AG08395 (cell line): ENCODE data around the gene VILL.
"Not testable (repeated sequence)": the region's sequence is repeated elsewhere in the genome, so short reads cannot be mapped to it uniquely, and the experiment has no call there.

Experiments
- DNase-seq: peaks from one replicate; pipeline ENCODE4 v3.0.0; 2012; ENCODE audit warnings: mixed read lengths, low spot score

Gene VILL

DNA sequence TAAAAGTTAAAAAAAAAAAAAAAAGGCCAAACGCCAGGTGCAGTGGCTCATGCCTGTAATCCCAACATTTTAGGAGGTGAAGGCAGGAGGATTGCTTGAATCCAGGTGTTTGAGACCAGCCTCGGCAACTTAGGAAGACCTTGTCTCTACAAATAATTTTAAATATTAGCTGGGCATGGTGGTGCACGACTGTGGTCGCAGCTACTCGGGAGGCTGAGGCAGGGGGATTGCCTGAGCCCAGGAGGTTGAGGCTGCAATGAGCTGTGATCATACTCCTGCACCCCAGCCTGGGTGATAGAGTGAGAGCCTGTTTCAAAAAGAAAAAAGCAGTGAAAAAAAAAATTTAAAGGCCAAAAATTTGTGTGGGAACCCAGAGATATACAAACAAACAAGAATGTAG, 45.7 kb downstream of the VILL start:
- no peak for DNase-seq

DNA sequence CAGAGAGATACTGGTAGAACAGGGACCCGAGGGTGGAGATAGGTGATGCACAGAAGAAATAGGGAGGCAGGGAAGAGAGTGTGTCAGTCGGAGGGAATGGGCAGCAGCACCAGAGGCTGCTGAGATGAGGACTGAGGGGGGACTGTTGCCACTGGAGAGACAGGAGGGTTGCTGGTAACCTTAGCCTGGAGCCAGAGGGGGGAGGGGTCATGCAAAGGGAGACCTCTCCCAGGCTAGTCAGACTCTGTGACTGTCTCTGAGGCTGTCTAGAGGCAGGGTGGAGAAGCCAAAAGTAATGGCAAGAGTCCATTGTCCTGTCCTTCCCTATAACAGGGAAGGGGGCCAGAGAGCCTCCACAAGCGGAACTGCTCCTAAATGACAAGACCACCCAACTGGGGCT, 46.3 kb downstream of the VILL start:
- DNase-seq: no peak

DNA sequence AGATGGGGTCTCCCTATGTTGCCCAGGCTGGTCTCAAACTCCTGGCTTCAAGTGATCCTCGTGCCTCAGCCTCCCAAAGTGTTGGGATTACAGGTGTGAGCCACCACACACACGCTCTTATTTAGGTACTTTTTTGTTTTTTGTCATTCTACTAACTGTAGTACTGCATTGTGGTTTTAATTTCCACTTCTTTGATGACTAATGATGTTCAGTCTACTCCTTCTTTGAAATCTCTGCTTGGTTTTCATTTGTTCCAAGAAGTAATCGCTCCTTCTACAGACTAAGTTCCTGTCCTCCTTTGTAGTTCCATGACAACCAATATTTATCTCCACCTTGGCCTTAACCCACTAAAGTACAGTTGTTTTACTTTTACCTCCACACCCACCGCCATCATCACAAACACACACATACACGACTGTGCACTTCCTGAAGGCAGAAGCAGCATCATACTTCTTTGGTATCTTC, 47.9 kb downstream of the VILL start:
- DNase-seq: no peak

DNA sequence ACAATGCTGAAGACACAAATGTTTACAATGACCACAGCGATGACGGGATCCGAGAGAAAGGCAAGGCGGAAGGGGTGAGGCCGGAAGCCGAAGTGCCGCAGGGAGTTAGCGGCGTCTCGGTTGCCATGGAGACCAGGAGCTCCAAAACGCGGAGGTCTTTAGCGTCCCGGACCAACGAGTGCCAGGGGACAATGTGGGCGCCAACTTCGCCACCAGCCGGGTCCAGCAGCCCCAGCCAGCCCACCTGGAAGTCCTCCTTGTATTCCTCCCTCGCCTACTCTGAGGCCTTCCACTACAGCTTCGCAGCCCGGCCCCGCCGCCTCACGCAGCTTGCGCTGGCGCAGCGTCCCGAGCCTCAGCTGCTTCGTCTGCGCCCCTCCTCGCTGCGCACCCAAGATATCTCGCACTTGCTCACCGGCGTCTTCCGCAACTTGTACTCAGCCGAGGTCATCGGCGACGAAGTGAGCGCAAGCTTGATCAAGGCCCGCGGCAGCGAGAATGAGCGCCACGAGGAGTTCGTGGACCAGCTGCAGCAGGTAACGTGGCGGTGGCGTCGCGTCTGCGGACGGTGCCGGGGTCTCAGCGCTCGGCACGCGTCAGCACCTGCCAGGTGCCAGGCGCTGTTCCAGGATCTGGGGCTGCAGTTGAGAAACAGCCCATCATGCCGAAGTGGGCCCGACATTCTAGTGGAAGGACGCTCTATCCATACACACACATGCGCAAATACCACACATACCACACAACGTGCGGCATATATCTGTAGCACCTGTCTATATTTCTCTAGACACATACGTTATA, 48.7 kb downstream of the VILL start, which contains the start of gene DLEC1:
TSS of gene DLEC1 (plus strand) at position 108 of the 798 bp plus-strand sequence. CDS start at position 126, 18 bp downstream.
- DNase-seq: peak; percentile 52

DNA sequence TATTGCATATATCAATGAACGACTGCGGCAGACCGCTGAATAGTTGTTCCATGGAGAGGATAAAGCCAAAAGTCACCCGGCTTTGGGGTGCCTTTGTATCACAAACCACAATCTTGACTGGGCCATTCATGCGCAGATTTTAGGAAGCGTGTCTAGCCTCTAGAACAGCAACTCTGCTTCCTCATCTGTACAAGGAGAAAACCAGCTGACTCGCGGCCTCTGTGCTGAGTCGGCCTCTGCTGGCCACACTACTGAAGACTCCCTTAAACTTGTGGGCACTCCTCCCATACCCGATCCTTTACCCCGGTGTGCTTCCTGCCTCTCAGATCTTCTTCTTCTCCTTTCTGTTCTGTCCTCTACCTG, 49.3 kb downstream of the VILL start:
- peak; percentile 55 for DNase-seq

DNA sequence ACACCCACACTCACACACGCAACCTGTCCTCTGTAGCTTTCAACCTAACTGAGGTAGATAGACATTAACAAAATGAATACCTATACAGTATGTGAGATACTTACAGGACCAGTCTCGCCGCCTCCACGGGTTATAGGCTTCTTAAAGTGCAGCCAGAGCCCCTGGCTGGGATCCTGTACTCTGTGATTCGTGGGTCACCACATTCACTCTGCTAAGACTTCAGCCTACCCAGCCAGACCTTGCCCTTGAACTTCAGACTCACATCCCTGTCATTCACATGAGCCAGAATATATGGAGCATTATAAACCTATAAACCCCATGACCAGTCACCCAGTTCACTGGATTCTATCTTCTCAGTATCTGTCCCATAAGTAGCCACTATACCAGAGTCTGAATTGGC, 49.8 kb downstream of the VILL start:
- DNase-seq: no peak

DNA sequence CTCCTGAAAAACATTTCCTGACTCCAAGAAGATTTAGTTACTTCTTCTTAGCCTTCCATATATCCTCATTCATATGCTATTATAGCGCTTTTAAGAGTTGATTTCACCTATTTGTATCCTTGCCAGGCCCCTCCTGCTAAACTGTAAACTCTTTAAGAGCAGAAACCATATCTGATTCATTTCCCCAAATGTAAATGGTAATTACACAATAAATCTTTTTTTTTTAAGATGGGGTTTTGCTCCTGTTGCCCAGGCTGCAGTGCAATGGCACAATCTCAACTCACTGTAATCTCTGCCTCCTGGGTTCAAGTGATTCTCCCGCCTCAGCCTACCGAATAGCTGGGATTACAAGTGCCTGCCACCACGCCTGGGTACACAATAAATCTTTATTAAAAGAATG, 52.9 kb downstream of the VILL start:
- no peak for DNase-seq

DNA sequence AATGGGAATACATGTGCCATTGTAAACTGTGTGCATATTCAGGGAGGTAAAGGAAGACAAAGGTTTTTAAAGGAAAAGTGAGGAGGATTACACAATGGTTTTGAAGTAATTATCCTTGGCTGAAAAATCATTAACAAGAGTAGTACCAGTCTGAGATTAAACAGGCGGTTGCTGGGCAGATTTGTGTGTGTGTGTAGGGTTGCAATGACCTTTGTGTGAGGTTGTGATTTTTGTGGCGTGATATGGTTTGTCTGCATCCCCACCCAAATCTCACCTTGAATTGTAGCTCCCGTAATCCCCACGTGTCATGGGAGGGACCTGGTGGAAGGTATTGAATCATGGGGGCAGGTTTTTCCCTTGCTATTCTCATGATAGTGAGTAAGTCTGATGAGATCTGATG, 55.4 kb downstream of the VILL start:
- DNase-seq: no peak

DNA sequence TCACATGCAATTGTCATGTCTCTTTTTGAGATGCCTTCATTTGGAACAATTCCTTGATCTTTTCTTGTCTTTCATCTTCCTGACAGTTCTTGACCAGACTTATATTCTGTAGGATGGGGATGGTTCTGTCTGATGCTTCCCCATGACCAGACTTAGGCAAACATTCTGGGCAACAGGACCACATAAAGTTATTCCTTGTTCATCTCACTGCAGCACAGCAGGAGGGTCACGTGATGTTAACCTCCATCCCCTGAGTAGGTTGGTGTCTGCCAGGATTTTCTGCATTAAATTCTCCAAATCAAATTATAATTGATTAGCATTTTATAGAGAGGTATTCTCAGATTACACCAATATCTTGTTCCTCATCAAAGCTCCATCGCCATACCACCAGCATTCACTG, 56.2 kb downstream of the VILL start:
- no peak for DNase-seq

DNA sequence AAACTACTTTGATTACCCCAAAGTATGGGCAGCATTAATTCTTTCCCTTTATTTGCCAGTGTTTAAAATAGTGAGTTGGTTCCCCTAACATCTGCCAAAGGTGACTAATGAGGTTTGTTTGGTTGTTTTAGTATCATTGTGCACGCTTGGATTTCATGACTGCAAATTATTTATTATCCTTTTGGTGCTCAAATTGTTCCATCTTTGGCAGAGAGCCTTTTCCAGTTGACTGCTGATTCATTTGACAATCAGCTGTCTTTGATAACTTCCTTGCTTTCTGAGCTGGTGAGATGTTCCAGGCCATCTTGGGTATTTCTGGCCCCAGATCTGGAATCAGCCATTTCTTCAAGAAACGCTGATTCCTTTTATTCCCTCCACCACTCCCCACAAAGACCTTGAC, 57.3 kb downstream of the VILL start:
- DNase-seq: no peak

DNA sequence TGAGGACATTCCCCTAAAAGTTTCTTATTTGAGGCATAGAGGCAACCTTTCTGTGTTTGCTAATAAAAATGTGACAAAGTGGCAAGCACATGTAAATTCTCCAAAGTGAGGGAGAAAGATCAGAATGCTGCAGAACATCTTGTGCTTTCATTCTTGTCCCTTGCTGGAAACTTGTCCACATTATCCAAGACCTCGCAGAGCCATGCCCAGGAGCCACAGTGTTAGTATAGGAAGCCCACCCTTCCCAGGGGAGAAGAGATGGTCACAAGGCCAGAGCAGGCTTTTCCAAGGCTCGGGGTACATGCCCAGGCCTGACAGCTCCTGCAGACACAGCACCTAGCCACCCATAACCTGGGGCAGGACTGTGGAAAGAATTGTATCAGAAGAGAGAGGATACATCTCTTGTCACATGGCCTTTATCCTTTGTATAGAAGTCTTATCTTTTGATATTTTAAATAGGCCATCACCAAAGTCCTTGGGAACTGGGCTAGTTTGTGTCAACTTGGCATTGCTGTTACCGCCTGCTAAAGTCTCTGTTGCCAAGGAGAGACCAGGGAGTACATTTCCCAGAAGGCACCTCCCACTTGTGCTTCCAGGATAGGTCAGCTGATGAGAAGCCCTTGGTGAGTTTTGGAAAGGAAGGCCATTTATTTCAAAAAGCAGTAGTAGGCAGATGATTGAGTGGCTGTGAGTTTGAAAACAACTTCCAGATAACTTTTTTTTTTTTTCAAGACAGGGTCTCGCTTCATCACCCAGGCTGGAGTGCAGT, 59.0 kb downstream of the VILL start:
- no peak for DNase-seq

DNA sequence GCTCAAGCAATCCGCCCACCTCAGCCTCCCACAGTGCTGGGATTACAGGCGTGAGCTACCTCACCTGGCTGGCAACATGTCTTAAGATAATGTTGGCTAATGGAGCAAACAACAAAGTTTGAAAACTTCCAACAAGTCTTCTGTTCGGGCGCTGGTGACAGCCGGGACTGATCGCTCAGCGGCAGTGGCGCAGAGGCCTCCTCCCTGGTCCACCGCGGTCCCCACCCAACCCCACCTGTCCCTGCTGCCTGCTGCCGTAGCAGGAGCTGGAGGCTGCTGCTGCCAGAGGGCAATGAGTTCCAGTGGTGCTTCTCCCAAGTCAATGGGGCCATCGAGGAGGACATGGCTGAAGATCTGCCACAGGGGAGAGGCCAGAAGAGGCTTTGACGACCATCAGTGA, 60.5 kb downstream of the VILL start:
- no peak for DNase-seq

DNA sequence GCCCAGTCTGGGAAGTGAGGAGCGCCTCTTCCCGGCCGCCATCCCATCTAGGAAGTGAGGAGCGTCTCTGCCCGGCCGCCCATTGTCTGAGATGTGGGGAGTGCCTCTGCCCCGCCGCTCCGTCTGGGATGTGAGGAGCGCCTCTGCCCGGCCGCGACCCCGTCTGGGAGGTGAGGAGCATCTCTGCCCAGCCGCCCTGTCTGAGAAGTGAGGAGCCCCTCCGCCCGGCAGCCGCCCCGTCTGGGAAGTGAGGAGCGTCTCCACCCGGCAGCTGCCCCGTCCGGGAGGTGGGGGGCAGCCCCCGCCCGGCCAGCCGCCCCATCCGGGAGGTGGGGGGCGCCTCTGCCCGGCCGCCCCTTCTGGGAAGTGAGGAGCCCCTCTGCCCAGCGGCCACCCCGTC, 62.7 kb downstream of the VILL start:
- not testable (repeated sequence) for DNase-seq

DNA sequence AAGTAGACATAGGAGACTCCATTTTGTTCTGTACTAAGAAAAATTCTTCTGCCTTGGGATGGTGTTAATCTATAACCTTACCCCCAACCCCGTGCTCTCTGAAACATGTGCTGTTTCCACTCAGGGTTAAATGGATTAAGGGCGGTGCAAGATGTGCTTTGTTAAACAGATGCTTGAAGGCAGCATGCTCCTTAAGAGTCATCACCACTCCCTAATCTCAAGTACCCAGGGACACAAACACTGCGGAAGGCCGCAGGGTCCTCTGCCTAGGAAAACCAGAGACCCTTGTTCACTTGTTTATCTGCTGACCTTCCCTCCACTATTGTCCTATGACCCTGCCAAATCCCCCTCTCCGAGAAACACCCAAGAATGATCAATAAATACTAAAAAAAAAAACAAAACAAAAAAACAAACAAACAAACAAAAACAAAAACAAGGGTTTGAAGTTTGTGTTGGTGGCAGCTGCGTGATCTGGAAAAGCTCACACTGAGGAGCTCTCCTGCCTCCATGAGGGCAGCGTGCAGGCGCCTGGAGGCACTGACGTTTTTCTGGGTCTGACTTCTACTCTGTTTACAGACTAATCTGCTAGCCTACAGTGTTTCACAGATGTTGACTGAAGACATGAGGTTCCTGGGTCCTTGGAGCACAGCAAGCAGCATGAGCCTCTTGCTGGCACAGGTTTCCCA, 63.4 kb downstream of the VILL start:
- DNase-seq: not testable (repeated sequence)

DNA sequence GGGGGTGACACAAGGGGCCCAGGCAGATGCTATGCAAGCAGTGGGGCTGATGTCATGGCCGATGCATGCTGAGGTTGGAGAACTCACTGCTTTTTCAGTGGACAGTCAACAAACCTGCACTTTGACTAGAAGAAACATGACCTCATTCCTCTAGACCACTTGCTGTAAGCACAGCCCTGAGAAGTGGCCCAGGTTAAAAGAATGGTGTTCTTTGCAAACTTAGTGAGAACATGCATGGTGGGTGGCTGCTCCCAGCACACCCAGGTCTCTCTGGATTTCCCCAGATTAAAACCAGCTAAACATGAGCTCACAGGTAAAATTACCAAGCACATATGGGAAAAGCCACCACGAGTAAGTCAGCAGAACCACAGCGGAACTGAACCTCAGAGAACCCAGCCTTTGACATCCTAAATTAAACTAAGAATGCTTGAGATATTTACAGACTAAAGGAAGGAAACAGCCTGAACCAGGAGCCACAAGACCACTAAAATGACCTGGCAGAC, 64.0 kb downstream of the VILL start:
- DNase-seq: no peak
